ENCODE data around the gene NOL8.

DNA sequence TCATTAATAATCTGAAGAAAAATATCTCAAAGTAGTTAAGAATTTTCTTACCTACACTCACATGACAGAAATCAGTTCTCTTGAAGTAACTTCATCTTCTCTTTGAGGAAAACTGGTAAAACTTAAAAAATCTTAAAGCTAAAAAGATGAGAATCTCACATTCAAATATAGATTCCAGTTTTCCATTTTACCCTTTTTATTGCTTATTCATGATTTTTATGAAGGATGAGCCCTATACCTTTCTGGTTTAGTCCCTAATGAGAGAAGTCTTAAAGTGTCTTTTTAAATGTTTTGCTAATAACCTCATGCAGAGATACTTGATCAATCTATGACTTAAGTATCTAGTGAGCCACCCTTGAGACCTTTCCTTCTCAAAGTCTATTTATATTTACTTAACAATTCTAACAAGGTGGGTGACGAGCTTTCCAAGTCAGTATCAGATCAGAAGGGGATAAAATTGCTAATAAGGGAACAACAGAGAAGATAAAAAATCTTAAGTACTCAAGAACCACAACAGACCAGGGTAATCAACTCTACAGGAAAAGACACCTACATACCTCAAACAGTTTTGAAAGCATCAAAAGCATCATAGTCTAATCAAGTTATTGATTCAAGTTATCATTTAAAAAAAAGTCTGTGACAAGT lies 34.2 kb downstream of the NOL8 start:
- TF ChIP-seq POLR2AphosphoS5 (IDR thresholded peaks at IDR 0.05) (no peak), POLR2A (IDR thresholded peaks at IDR 0.05) (no peak)
